AG09309 (cell line): ENCODE data around the gene IL4I1.

Experiments used
- DNase-seq: peaks from one replicate; pipeline ENCODE4 v3.0.0-alpha.2; 2010; ENCODE audit warnings: low read depth
- H3K4me3 ChIP-seq: 2 replicates; pipeline ENCODE4 v1.5.1; 2011; ENCODE audit warnings: mild to moderate bottlenecking, low read depth, low read length, moderate library complexity; ENCODE audit not compliant: control insufficient read depth
- TF ChIP-seq, protein P1 (sequence below): IDR thresholded peaks from 2 replicates; pipeline ENCODE4 v1.5.1; 2011; ENCODE audit warnings: mild to moderate bottlenecking, low read depth, low read length, inconsistent platforms; ENCODE audit not compliant: insufficient read depth, control insufficient read depth; ENCODE audit errors: missing control alignments

The IL4I1 gene

GRCh38 chr19:49936549-49936948, 39.9 kb upstream of the IL4I1 start:
- TF ChIP-seq, protein P1, sequence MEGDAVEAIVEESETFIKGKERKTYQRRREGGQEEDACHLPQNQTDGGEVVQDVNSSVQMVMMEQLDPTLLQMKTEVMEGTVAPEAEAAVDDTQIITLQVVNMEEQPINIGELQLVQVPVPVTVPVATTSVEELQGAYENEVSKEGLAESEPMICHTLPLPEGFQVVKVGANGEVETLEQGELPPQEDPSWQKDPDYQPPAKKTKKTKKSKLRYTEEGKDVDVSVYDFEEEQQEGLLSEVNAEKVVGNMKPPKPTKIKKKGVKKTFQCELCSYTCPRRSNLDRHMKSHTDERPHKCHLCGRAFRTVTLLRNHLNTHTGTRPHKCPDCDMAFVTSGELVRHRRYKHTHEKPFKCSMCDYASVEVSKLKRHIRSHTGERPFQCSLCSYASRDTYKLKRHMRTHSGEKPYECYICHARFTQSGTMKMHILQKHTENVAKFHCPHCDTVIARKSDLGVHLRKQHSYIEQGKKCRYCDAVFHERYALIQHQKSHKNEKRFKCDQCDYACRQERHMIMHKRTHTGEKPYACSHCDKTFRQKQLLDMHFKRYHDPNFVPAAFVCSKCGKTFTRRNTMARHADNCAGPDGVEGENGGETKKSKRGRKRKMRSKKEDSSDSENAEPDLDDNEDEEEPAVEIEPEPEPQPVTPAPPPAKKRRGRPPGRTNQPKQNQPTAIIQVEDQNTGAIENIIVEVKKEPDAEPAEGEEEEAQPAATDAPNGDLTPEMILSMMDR: no peak
- DNase-seq: no peak
- no peak overlapping the region for H3K4me3 ChIP-seq

DNA sequence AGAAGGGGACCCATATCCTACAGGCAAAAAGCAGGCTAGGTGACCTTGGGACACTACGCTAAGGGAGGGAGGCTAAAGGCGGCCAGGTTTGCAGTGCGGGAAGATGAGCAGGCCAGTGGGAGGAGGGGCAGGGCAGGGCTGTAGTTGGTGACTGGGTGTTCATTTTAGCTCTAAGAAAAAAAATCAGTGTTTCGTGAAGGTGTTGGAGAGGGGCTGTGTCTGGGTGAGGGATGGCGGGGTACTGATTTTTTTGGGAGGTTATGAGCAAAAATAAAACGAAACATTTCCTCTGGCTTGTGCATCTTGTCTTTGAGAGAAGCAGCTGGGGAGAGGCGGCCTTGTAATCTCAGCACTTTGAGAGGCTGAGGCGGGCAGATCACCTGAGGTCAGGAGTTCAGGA, 37.0 kb upstream of the IL4I1 start:
- TF ChIP-seq, protein P1: no peak
- no peak overlapping the region for H3K4me3 ChIP-seq
- no peak for DNase-seq

GRCh38 chr19:49932731-49933131, 36.0 kb upstream of the IL4I1 start:
- TF ChIP-seq, protein P1: no peak
- no peak for DNase-seq
- H3K4me3 ChIP-seq: no peak overlapping the region

- H3K4me3 ChIP-seq: no peak overlapping the region
- no peak for DNase-seq
- TF ChIP-seq, protein P1: no peak
These were observed 35.4 kb upstream of the IL4I1 start for GRCh38 chr19:49932041-49932451.

- no peak overlapping the region for H3K4me3 ChIP-seq
- TF ChIP-seq, protein P1: no peak
- DNase-seq: no peak
These were observed 34.8 kb upstream of the IL4I1 start for GRCh38 chr19:49931293-49932040.

- no peak overlapping the region for H3K4me3 ChIP-seq
- TF ChIP-seq, protein P1: no peak
- DNase-seq: no peak
These were observed 33.9 kb upstream of the IL4I1 start for GRCh38 chr19:49930483-49931011.
